HG03342 (cell line): ENCODE results near the gene ATP5F1B.
A peak's percentile ranks its signal among the peaks of the same experiment; 100 is the strongest.

ENCODE experiments used
- ATAC-seq: cut with Tn5 transposase; IDR thresholded peaks from one replicate; pipeline ENCODE4 v1.9.1; 2021; ENCODE audit warnings: mild to moderate bottlenecking, moderate library complexity; ENCODE audit not compliant: unreplicated experiment

Gene ATP5F1B

GRCh38 chr12:56626701-56627100 lies 19.1 kb downstream of the ATP5F1B start:
- ATAC-seq, result no peak

- ATAC-seq, result no peak
Observed at GRCh38 chr12:56622535-56622934, 23.2 kb downstream of the ATP5F1B start.

GRCh38 chr12:56616925-56617324 lies 28.9 kb downstream of the ATP5F1B start:
- ATAC-seq, result no peak

- no peak for ATAC-seq
Observed at GRCh38 chr12:56616244-56616643, 29.5 kb downstream of the ATP5F1B start.

GRCh38 chr12:56614627-56615026 lies 31.2 kb downstream of the ATP5F1B start:
- no peak for ATAC-seq

GRCh38 chr12:56604355-56604754 lies 41.4 kb downstream of the ATP5F1B start:
- ATAC-seq, result no peak

- no peak for ATAC-seq
Observed at GRCh38 chr12:56602239-56602638, 43.5 kb downstream of the ATP5F1B start.

GRCh38 chr12:56601503-56601902 lies 44.3 kb downstream of the ATP5F1B start:
- no peak for ATAC-seq

GRCh38 chr12:56600753-56601152 lies 45.0 kb downstream of the ATP5F1B start:
- no peak for ATAC-seq

GRCh38 chr12:56599797-56600196 lies 46.0 kb downstream of the ATP5F1B start:
- ATAC-seq, result no peak

GRCh38 chr12:56599041-56599440 lies 46.7 kb downstream of the ATP5F1B start:
- no peak for ATAC-seq

GRCh38 chr12:56596815-56597214 lies 49.0 kb downstream of the ATP5F1B start:
- ATAC-seq, result no peak

GRCh38 chr12:56593909-56594621 lies 51.7 kb downstream of the ATP5F1B start:
- no peak for ATAC-seq

- ATAC-seq, result no peak
Observed at GRCh38 chr12:56591961-56592360, 53.8 kb downstream of the ATP5F1B start.

GRCh38 chr12:56591126-56591525 lies 54.7 kb downstream of the ATP5F1B start:
- ATAC-seq, result no peak

GRCh38 chr12:56590237-56590830 lies 55.5 kb downstream of the ATP5F1B start:
- ATAC-seq, result peak; percentile 72

- ATAC-seq, result no peak
Observed at GRCh38 chr12:56589783-56590182, 56.0 kb downstream of the ATP5F1B start.
